ENCODE results near the gene PI4KB.

PI4KB gene

GRCh38 chr1:151311011-151311410 lies 16.2 kb downstream of the PI4KB start:
- DNase-seq = no peak

- peak; percentile 79 for DNase-seq
These were observed 17.3 kb downstream of the PI4KB start for GRCh38 chr1:151309811-151310323.

- DNase-seq = no peak
These were observed 32.3 kb downstream of the PI4KB start for GRCh38 chr1:151294742-151295462.

GRCh38 chr1:151293093-151293492 lies 34.1 kb downstream of the PI4KB start:
- DNase-seq = no peak

- DNase-seq = peak; percentile 37
These were observed 34.8 kb downstream of the PI4KB start for GRCh38 chr1:151292207-151293030.

DNA sequence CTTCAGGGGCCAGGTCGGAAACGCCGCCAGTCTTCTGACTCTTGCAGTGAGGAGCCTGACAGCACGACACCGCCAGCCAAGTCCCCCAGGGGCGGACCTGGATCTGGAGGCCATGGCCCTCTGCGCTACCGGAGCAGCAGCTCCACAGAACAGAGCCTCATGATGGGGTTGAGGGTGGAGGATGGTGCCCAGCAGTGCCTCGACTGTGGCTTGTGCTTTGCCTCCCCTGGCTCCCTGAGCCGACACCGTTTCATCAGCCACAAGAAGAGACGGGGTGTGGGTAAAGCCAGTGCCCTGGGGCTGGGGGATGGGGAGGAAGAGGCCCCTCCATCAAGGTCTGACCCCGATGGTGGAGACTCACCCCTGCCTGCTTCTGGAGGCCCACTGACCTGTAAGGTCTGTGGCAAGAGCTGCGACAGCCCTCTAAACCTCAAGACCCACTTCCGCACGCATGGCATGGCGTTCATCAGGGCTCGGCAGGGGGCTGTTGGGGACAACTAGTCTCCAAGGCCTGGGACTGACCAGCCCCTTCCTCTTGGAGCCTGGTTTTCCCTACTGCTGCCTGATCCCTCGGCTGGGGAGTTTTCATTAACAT lies 36.4 kb downstream of the PI4KB start:
- no peak for DNase-seq

- DNase-seq = no peak
These were observed 37.1 kb downstream of the PI4KB start for GRCh38 chr1:151289991-151290708.

DNA sequence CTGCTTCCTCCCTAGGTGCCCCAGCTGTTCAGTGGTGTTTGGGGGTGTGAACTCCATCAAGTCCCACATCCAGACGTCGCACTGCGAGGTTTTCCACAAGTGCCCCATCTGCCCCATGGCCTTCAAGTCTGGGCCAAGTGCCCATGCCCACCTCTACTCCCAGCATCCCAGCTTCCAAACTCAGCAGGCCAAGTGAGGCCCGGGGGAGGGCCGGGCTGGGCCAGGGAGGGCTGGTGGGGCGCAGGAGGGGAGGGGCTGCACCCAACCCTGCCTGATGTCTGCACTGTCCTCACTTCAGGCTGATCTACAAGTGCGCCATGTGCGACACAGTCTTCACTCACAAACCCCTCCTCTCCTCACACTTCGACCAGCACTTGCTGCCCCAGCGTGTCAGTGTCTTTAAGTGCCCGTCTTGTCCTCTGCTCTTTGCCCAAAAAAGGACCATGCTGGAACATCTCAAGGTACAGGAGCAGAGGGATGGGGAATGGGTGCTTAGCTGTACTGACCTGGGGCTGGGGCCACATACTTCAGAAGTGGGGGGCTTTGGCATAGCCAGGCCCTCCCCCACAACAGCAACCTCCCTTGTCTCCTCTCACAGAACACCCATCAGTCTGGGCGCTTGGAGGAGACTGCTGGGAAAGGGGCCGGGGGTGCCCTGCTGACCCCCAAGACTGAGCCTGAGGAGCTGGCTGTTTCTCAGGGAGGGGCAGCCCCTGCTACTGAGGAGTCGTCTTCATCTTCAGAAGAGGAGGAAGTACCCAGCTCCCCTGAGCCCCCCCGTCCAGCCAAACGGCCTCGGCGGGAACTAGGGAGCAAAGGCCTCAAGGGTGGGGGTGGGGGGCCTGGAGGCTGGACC lies 37.9 kb downstream of the PI4KB start:
- DNase-seq = no peak

GRCh38 chr1:151288502-151288901 lies 38.7 kb downstream of the PI4KB start:
- no peak for DNase-seq

- DNase-seq = no peak
These were observed 39.3 kb downstream of the PI4KB start for GRCh38 chr1:151287767-151288500.

DNA sequence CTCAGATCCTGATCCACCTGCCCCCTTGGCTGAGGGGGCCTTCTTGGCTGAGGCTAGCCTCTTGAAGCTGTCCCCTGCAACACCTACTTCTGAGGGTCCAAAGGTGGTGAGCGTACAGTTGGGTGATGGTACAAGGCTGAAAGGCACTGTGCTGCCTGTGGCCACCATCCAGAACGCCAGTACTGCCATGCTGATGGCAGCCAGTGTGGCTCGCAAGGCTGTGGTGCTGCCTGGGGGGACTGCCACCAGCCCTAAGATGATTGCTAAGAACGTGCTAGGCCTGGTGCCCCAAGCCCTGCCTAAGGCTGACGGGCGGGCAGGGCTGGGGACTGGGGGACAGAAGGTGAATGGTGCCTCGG lies 39.9 kb downstream of the PI4KB start:
- no peak for DNase-seq

DNA sequence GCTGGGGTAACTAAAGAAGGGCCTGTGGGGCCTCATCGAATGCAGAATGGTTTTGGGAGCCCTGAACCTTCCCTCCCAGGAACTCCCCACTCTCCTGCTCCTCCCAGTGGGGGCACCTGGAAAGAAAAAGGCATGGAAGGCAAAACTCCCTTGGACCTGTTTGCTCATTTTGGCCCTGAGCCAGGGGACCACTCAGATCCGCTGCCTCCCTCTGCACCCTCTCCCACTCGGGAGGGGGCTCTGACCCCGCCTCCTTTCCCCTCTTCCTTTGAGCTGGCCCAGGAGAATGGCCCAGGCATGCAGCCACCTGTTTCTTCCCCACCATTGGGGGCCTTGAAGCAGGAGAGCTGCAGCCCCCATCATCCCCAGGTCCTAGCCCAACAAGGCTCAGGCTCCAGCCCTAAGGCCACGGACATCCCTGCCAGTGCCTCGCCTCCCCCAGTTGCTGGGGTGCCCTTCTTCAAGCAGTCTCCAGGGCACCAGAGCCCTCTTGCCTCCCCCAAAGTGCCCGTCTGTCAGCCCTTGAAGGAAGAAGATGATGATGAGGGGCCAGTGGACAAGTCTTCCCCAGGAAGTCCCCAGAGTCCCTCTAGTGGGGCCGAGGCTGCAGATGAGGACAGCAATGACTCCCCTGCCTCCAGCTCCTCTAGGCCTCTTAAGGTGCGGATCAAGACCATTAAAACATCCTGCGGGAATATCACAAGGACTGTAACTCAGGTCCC lies 40.4 kb downstream of the PI4KB start:
- DNase-seq = no peak

DNA sequence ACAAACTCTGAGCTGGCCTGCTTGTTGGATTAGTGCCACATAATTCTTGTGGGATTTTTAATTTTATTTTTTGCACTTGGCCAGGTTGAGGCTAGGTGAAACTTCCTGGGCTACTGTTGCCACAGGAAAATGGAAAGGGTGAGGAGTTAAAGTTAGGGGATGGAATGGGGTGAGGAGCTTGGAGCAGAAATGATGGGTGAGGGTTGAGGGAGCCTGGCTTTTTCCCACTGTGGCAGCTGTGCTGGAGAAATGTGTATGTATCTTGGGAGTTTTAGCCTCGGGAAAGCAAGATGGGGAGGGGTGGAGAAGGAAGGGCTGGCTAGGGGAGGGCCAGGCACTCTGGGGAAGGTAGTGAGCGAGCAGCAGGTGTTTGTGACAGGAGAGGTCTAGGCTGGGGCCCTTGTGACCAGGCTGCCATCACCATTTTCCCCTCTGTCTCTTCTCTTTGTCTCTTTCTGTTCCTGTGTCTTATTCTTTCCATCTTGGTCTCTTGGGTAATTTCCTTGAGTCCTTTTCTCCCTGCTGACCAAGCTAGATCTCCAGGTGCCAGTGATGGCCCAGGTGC lies 43.1 kb downstream of the PI4KB start:
- DNase-seq = no peak

GRCh38 chr1:151282883-151283725 lies 44.1 kb downstream of the PI4KB start:
- DNase-seq = peak; percentile 55

- DNase-seq = peak; percentile 100
These were observed 45.0 kb downstream of the PI4KB start, which contains the start of gene ZNF687 for GRCh38 chr1:151281969-151282882. Gene ZNF687, plus strand, starts transcription at chr1:151282299. Its CDS starts 3,993 bp downstream, at chr1:151286292.

DNA sequence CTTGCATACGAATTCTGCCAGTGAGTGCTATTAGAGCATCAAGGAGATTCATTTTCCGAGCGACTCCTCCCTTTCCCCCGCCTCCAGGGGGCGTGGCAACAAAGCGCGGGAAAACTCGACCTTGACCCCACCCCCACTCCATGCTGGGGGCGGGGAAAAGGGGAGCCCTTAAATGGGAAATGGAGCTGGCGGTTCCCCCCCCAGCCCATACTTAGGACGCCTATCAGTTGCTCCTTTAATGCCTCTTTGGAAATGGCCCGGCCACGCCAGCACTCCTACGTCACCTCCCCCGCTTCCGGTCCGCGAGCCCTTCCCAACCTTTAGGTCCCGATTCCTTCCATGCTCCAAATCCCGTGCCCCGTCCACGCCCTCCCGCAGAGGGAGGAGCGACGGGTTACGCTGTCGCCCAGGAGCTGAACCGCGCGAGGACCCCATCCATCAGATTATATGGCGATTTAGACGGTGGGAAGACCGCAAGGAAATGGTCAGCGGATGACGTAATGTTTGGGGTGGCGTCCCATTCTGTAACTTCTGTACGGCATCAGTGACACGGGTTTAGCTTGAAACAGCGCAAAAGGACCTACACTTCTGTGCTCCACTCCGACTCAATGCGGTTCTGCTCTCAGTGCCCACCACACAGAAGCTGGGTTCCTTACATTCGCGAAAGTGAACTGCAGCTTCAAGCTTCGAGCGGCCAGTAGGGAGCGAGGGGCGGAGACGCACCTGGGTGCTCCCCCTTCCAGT lies 45.8 kb downstream of the PI4KB start:
- peak; percentile 98 for DNase-seq

DNA sequence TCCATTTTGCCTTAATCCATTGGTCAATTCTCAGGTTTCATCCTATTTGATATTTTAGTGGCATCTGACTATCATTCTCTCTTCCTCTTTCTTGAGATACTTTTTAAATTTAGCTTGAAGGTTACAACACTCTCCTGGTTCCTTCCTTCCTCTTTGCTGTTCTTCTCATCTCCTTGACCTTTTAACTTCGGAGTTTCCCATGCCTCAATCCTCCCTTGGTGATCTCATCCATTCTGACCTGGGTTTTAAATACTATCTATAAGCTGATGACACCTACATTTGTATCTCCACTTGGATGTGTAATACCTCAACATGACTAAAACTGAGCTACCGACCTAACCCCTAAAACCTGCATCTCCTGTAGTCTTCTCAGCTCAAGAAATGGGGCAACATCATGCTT lies 50.0 kb downstream of the PI4KB start:
- no peak for DNase-seq
